IMR-90 (cell line): ENCODE measurements around the gene EXT2. TPM values are rescaled to one million over a fixed set of nuclear protein-coding genes. Genes with fewer than 3 reads are reported as not detected.

Source experiments
- ATAC-seq: fragments of 200-7000 bp; cut with Tn5 transposase; 2 replicates; pipeline ENCODE4 v1.9.1; 2020; ENCODE audit warnings: low read depth, mild to moderate bottlenecking, moderate library complexity
- BruUV-seq: library from RNA; stranded (reverse); fragments of 400-500 nt; replicated peaks from 2 replicates; lab custom pipeline; 2021; lab: Mats Ljungman, UMichigan
- CTCF ChIA-PET: fragments of 300-600 bp; formaldehyde crosslinking; extraction: SDS; loops from one replicate; lab custom pipeline; 2021; ENCODE audit warnings: antibody characterized with exemption; lab: Yijun Ruan, JAX
- POLR2A ChIA-PET: fragments of 300-600 bp; sonication (Branson Sonifier 250); formaldehyde crosslinking; loops from one replicate; lab custom pipeline; 2022; ENCODE audit warnings: antibody characterized with exemption; ENCODE audit not compliant: unreplicated experiment; lab: Charles Lee
- DNase-seq: peaks from one replicate; pipeline ENCODE4 v3.0.0; 2013
- H2AFZ ChIP-seq: replicated peaks from 2 replicates; pipeline ENCODE3; 2013; ENCODE audit warnings: low read length, mild to moderate bottlenecking; ENCODE audit not compliant: poor library complexity
- H2AK5ac ChIP-seq: 2 replicates; pipeline ENCODE4 v1.6.1; 2013; ENCODE audit warnings: low read depth, low read length, inconsistent platforms
- H2AK9ac ChIP-seq: replicated peaks from 2 replicates; pipeline ENCODE3; 2013; ENCODE audit warnings: mild to moderate bottlenecking, low read depth, low read length, moderate library complexity; ENCODE audit not compliant: poor library complexity
- H2BK120ac ChIP-seq: 2 replicates; pipeline ENCODE4 v1.6.1; 2013; ENCODE audit warnings: low read depth, low read length, inconsistent platforms
- H2BK15ac ChIP-seq: 3 replicates; pipeline ENCODE4 v1.6.1; 2013; ENCODE audit warnings: low read depth, low read length, inconsistent platforms
- H2BK20ac ChIP-seq: 2 replicates; pipeline ENCODE4 v1.6.1; 2013; ENCODE audit warnings: low read depth, mild to moderate bottlenecking, inconsistent platforms, low read length, moderate library complexity
- H2BK5ac ChIP-seq: 2 replicates; pipeline ENCODE4 v1.6.1; 2013; ENCODE audit warnings: mild to moderate bottlenecking, low read depth, low read length, inconsistent platforms; ENCODE audit not compliant: poor library complexity, severe bottlenecking
- H3K14ac ChIP-seq: replicated peaks from 2 replicates; pipeline ENCODE4 v1.6.1; 2013; ENCODE audit warnings: low read depth, low read length, inconsistent platforms
- H3K18ac ChIP-seq: 2 replicates; pipeline ENCODE4 v1.6.1; 2013; ENCODE audit warnings: low read depth, low read length, control low read depth
- H3K23ac ChIP-seq: 2 replicates; pipeline ENCODE4 v1.6.1; 2013; ENCODE audit warnings: low read depth, low read length, inconsistent platforms
- H3K27ac ChIP-seq: 2 replicates; pipeline ENCODE4 v1.5.1; 2013; ENCODE audit warnings: mild to moderate bottlenecking, control low read depth, low read length; ENCODE audit not compliant: insufficient read depth
- H3K27me3 ChIP-seq: 2 replicates; pipeline ENCODE4 v1.6.1; 2013; ENCODE audit warnings: low read length; ENCODE audit not compliant: control insufficient read depth, insufficient read depth
- H3K36me3 ChIP-seq: 2 replicates; pipeline ENCODE4 v1.6.1; 2013; ENCODE audit warnings: low read length, mixed read lengths; ENCODE audit not compliant: control insufficient read depth, insufficient read depth
- H3K4ac ChIP-seq: 2 replicates; pipeline ENCODE4 v1.6.1; 2013; ENCODE audit warnings: low read depth, low read length, inconsistent platforms
- H3K4me1 ChIP-seq: 2 replicates; pipeline ENCODE4 v1.6.1; 2013; ENCODE audit warnings: low read length, mixed read lengths; ENCODE audit not compliant: control insufficient read depth, insufficient read depth
- H3K4me2 ChIP-seq: 2 replicates; pipeline ENCODE4 v1.6.1; 2013; ENCODE audit warnings: low read depth, mild to moderate bottlenecking, control low read depth, low read length, moderate library complexity
- H3K4me3 ChIP-seq: 2 replicates; pipeline ENCODE4 v1.5.1; 2013; ENCODE audit warnings: low read depth, mild to moderate bottlenecking, control low read depth, low read length, moderate library complexity; ENCODE audit not compliant: insufficient read depth
- H3K56ac ChIP-seq: 2 replicates; pipeline ENCODE4 v1.6.1; 2013; ENCODE audit warnings: low read length, inconsistent platforms; ENCODE audit not compliant: insufficient read depth; ENCODE audit errors: extremely low read depth
- H3K79me1 ChIP-seq, 2 experiments: 2 replicates each; pipeline ENCODE4 v1.6.1; 2013; ENCODE audit warnings: low read length in 2 of 2, inconsistent platforms in 1 of 2, low read depth in 1 of 2
- H3K9ac ChIP-seq: 2 replicates; pipeline ENCODE4 v1.6.1; 2013; ENCODE audit warnings: low read depth, low read length, control low read depth
- H3K9me1 ChIP-seq: 2 replicates; pipeline ENCODE4 v1.6.1; 2013; ENCODE audit warnings: low read length, inconsistent platforms; ENCODE audit not compliant: insufficient read depth
- H3K9me3 ChIP-seq: 2 replicates; pipeline ENCODE4 v1.6.1; 2013; ENCODE audit warnings: low read length; ENCODE audit not compliant: control insufficient read depth, insufficient read depth
- H4K20me1 ChIP-seq: 2 replicates; pipeline ENCODE4 v1.6.1; 2013; ENCODE audit warnings: low read length, inconsistent platforms; ENCODE audit not compliant: insufficient read depth
- H4K5ac ChIP-seq: 2 replicates; pipeline ENCODE4 v1.6.1; 2013; ENCODE audit warnings: mild to moderate bottlenecking, low read depth, low read length, control low read depth
- H4K8ac ChIP-seq, 2 experiments: 2 replicates each; pipeline ENCODE4 v1.6.1; 2013; ENCODE audit warnings: low read depth in 2 of 2, low read length in 2 of 2, control low read depth in 1 of 2, inconsistent platforms in 1 of 2
- H4K91ac ChIP-seq: 2 replicates; pipeline ENCODE4 v1.6.1; 2013; ENCODE audit warnings: low read depth, low read length, inconsistent platforms; ENCODE audit not compliant: insufficient read depth
- FOS ChIP-seq: fragments of 150-350 bp; IDR thresholded peaks from 2 replicates; pipeline ENCODE4 v1.6.1; 2016; ENCODE audit warnings: low read depth, low read length
- MAFK ChIP-seq: IDR thresholded peaks from 2 replicates; pipeline ENCODE4 v1.6.1; 2012; ENCODE audit warnings: low read depth, low read length, improper control_type of control experiment
- MXI1 ChIP-seq: IDR thresholded peaks from 2 replicates; pipeline ENCODE4 v1.6.1; 2012; ENCODE audit warnings: low read depth, mild to moderate bottlenecking, low read length, moderate library complexity, borderline replicate concordance
- NFE2L2 ChIP-seq: fragments of 150-350 bp; IDR thresholded peaks from 2 replicates; pipeline ENCODE4 v1.6.1; 2016; ENCODE audit warnings: low read depth, mild to moderate bottlenecking, low read length
- RCOR1 ChIP-seq: IDR thresholded peaks from 2 replicates; pipeline ENCODE4 v1.6.1; 2012; ENCODE audit warnings: mild to moderate bottlenecking, low read length, improper control_type of control experiment; ENCODE audit not compliant: insufficient replicate concordance
- WGBS, 2 experiments: methylation state at CpG; one replicate each; pipeline versions ENCODE4 v1.1.5 to v1.1.7; 2013; ENCODE audit warnings: missing lambda C conversion rate in 2 of 2; ENCODE audit not compliant: insufficient read length in 1 of 2; ENCODE audit errors: extremely low coverage in 2 of 2; 5-methylcytosine and 5-hydroxymethylcytosine counted together
- dilution Hi-C: fragments of 300-500 bp; cut with HindIII; formaldehyde crosslinking; loops from one replicate; pipeline ENCODE4 v1.14.3; 2018; ENCODE audit warnings: low sequenced_read_pairs; ENCODE audit not compliant: unreplicated experiment
- in situ Hi-C: fragments of 300-500 bp; cut with MboI; formaldehyde crosslinking; loops from 3 replicates; pipeline ENCODE4 v1.14.3; 2019; ENCODE audit warnings: low sequenced_read_pairs, inconsistent platforms, mixed read lengths
- intact Hi-C: fragments of 100-400 bp; cut with micrococcal nuclease; formaldehyde crosslinking; loops from 2 replicates; pipeline ENCODE4 v1.10.0; 2022
- polyA plus RNA-seq, 3 experiments: library from polyadenylated mRNA; depleted of rRNA; stranded (reverse); fragments of >200 nt; gene quantifications; 2 replicates each; pipeline ENCODE4 v1.2.3, GENCODE V29; 2012; ENCODE audit warnings: low replicate concordance in 1 of 3
- total RNA-seq: library from RNA; depleted of rRNA; stranded (reverse); fragments of >200 nt; gene quantifications from 2 replicates; pipeline ENCODE4 v1.2.3, GENCODE V29; 2012
- TF ChIP-seq, protein P1 (sequence below): fragments of 150-350 bp; IDR thresholded peaks from 2 replicates; pipeline ENCODE4 v1.6.1; 2016; ENCODE audit warnings: low read depth, mild to moderate bottlenecking, low read length, moderate library complexity, borderline replicate concordance

The EXT2 gene
- total and polyA plus RNA-seq, 2 of the 4 experiments (the other 2 are of a cell fraction), result 75.0 to 85.3 TPM

DNA sequence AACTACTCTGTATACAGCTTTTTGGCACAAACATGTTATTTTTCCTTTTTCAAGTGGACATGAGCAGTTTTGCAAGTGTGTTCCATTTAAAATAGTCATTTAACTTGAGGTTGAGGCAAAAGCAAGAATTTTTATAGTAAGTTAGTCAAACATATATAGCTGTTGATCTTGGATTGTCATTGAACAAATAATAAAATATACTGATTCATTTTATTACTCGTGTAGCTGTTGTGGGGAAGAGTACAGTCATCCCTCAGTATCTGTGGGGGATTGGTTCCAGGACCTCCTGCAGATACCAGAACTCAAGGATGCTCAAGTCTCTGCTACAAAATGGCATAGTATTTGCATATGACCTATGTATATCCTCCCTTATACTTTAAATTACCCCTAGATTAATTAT is 45.3 kb downstream of the EXT2 start:
- Histone ChIP-seq H2BK15ac (no peak overlapping the region), H3K14ac (no peak overlapping the region), H3K18ac (no peak overlapping the region), H3K36me3 (peaks cover 4% of the 10 kb centered on the region; the same call in 1 of the 2 replicates), H3K9me1 (peaks cover 3% of the 10 kb centered on the region; the same call in 1 of the 2 replicates), H2BK5ac (no peak overlapping the region), H2AFZ (no peak overlapping the region), H3K56ac (no peak overlapping the region), H2BK20ac (no peak overlapping the region), H3K4me2 (no peak overlapping the region), H4K8ac (no peak overlapping the region), H2AK9ac (no peak overlapping the region), H3K27ac (no peak overlapping the region), H2AK5ac (no peak overlapping the region), H2BK120ac (no peak overlapping the region), H3K79me1 (peaks cover 0 to 3% of the 10 kb centered on the region in 2 experiments; a peak in 1 of 4 replicates), H3K4ac (no peak overlapping the region), H3K9ac (no peak overlapping the region), H3K23ac (no peak overlapping the region), H4K5ac (no peak overlapping the region), H4K20me1 (no peaks in the 10 kb centered on the region), H3K9me3 (no peaks in the 10 kb centered on the region), H3K4me3 (no peak overlapping the region), H4K91ac (no peak overlapping the region), H3K4me1 (peaks cover 6% of the 10 kb centered on the region; the same call in 1 of the 2 replicates), H3K27me3 (no peaks in the 10 kb centered on the region)
- dilution Hi-C loops (no loop called here), in situ Hi-C loops (no loop called here), intact Hi-C loops (no loop called here)
- CTCF ChIA-PET, result no interaction called here
- ATAC-seq (no peak), DNase-seq (no peak)
- POLR2A ChIA-PET, result no interaction called here
- TF ChIP-seq MXI1 (no peak), NFE2L2 (no peak), MAFK (no peak), FOS (no peak), RCOR1 (no peak)
- TF ChIP-seq, protein P1, sequence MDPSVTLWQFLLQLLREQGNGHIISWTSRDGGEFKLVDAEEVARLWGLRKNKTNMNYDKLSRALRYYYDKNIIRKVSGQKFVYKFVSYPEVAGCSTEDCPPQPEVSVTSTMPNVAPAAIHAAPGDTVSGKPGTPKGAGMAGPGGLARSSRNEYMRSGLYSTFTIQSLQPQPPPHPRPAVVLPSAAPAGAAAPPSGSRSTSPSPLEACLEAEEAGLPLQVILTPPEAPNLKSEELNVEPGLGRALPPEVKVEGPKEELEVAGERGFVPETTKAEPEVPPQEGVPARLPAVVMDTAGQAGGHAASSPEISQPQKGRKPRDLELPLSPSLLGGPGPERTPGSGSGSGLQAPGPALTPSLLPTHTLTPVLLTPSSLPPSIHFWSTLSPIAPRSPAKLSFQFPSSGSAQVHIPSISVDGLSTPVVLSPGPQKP, result no peak
- no CpG with 5 or more reads among the region's 1 CpG for WGBS, 2 experiments
- no TSS peak for BruUV-seq
